ENCODE results near the gene CCDC106.

Gene CCDC106

GRCh38 chr19:55614711-55615542 is 33.1 kb upstream of the CCDC106 start:
- no peak overlapping the region for H3K4me3 ChIP-seq (ENCODE audit: low read length)

GRCh38 chr19:55615543-55616394 is 32.2 kb upstream of the CCDC106 start:
- no peak for DNase-seq (ENCODE audit: low read depth)
- TF ChIP-seq CTCF (conservative IDR thresholded peaks at IDR 0.05; ENCODE audit: low read depth, low read length): no peak
- no peak overlapping the region for H3K4me3 ChIP-seq (ENCODE audit: low read length)

More at GRCh38 chr19:55614711-55615542, 33.1 kb upstream of the CCDC106 start:
- DNase-seq (ENCODE audit: low read depth): no peak
- no peak for TF ChIP-seq CTCF (conservative IDR thresholded peaks at IDR 0.05; ENCODE audit: low read depth, low read length)

- H3K4me3 ChIP-seq (ENCODE audit: low read length): no peak overlapping the region
- DNase-seq (ENCODE audit: low read depth): no peak
- TF ChIP-seq CTCF (conservative IDR thresholded peaks at IDR 0.05; ENCODE audit: low read depth, low read length): no peak
Measured at GRCh38 chr19:55616395-55616875, 31.6 kb upstream of the CCDC106 start.

- no peak for DNase-seq (ENCODE audit: low read depth)
- H3K4me3 ChIP-seq (ENCODE audit: low read length): no peak overlapping the region
- no peak for TF ChIP-seq CTCF (conservative IDR thresholded peaks at IDR 0.05; ENCODE audit: low read depth, low read length)
Measured at GRCh38 chr19:55617426-55617825, 30.6 kb upstream of the CCDC106 start.

- no peak for DNase-seq (ENCODE audit: low read depth)
- no peak for TF ChIP-seq CTCF (conservative IDR thresholded peaks at IDR 0.05; ENCODE audit: low read depth, low read length)
- H3K4me3 ChIP-seq (ENCODE audit: low read length): no peak overlapping the region
Measured at GRCh38 chr19:55618426-55618825, 29.6 kb upstream of the CCDC106 start.

- no peak for TF ChIP-seq CTCF (conservative IDR thresholded peaks at IDR 0.05; ENCODE audit: low read depth, low read length)
- no peak overlapping the region for H3K4me3 ChIP-seq (ENCODE audit: low read length)
- no peak for DNase-seq (ENCODE audit: low read depth)
Measured at GRCh38 chr19:55619286-55619685, 28.7 kb upstream of the CCDC106 start.
